ENCODE measurements around the gene HDAC4.

Gene HDAC4

GRCh38 chr2:239349453-239350135 is 51.2 kb downstream of the HDAC4 start:
- no peak for DNase-seq (ENCODE audit: low read depth)

DNA sequence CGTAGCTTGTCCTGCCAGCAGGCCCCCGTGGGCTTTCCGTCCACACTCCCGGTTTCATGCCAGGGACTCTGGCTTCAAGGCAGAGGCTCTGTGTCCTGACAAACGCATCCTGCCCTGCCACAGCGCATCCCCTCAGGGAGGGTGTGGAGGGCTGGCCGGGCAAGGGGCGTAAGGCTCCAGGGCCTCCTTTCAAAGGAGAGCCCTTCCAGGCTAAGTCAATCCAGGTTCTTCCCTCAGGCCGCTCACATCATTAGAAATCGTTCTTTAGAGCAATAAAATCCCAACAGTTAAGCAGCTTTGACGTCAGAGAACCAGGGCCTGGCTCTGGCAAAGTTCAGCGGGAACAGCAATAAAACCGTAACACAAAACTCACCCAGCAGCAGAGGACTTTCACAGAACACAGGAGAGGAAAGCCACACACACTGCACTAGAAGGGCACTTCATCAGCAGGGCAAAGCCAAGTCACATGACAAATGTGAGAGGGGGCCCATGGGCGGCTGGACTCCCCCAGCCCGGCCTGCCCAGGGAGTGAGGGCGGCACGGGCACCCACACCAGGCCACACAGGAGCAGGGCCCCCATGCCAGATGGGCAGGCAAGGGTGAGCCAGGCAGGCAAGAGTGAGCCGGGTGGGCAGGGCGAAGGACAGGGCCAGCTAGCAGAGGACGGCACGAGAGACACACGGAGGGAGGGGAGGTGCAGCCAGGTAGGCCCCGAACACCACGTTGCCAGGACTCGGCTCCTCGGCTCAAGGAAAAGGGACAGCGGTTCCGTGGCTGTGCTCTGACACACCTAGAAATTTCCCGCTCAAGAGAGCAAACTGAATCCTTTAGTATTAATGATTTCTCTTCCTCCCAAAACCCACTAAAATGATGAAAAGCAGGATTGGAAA is 52.0 kb downstream of the HDAC4 start:
- DNase-seq (ENCODE audit: low read depth), result no peak

DNA sequence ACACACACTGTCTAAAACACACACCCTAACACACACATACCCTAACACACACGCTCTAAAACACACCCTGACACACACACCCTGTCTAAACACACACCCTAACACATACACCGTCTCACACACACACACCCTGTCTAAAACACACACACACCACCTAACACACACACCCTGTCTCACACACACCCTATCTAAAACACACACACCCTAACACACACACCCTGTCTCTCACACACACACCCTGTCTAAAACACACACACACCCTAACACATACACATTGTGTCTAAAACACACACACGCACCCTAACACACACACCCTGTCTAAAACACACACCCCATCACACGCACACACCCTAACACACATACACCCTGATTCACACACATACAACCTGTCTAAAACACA is 54.1 kb downstream of the HDAC4 start:
- no peak for DNase-seq (ENCODE audit: low read depth)

DNA sequence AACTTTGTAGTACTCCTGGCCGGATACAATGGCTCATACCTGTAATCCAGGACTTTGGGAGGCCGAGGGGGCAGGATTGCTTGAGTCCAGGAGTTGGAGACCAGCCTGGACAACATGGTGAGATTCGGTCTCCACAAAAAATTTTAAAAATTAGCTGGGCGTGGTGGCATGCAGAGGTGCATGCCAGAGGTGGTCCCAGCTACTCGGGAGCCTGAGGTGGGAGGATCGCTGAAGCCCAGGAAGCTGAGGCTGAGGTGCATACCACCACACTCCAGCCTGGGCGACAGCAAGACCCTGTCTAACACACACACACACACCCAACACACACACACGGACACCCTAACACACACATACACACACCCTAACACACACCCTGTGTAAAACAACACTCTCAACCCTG is 55.6 kb downstream of the HDAC4 start:
- no peak for DNase-seq (ENCODE audit: low read depth)

DNA sequence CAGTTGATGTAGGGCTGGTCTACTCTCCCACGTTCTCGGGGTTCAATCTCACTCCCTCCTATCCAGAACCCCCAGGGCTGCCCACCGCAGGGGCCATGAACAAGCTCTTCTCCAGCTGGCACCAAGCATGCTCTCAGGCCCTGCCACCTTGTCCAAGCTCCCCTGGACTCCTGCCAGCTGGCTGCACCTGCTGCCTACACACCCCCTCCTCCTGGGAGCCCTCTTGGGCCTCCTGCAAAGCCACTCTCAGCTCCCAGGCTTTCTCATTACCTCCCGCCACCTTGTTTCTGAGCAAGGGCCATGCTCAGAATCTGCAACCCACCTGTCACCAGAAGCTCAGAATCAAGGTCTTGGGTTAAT is 56.0 kb downstream of the HDAC4 start:
- no peak for DNase-seq (ENCODE audit: low read depth)

GRCh38 chr2:239343946-239344856 is 56.6 kb downstream of the HDAC4 start:
- no peak for DNase-seq (ENCODE audit: low read depth)

GRCh38 chr2:239343460-239343859 is 57.4 kb downstream of the HDAC4 start:
- DNase-seq (ENCODE audit: low read depth), result no peak

DNA sequence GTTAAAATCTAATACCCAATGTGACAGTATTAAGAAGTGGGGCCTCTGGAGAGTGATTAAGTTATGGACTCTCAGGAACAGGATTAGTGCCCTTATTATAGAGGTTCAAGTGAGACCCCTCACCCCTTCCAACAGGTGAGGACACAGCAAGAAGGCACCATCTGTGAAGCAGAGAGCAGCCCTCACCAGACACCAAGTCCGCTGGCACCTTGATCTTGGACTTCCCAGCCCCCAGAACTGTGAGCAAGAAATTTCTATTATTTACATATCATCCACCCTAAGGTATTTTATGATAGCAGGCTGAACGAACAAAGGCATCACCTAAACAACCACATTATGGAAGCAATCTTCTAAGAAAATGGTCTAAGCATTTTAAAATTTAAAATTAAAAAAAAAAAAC is 59.0 kb downstream of the HDAC4 start:
- DNase-seq (ENCODE audit: low read depth), result no peak

GRCh38 chr2:239341146-239341732 is 59.6 kb downstream of the HDAC4 start:
- DNase-seq (ENCODE audit: low read depth), result no peak

DNA sequence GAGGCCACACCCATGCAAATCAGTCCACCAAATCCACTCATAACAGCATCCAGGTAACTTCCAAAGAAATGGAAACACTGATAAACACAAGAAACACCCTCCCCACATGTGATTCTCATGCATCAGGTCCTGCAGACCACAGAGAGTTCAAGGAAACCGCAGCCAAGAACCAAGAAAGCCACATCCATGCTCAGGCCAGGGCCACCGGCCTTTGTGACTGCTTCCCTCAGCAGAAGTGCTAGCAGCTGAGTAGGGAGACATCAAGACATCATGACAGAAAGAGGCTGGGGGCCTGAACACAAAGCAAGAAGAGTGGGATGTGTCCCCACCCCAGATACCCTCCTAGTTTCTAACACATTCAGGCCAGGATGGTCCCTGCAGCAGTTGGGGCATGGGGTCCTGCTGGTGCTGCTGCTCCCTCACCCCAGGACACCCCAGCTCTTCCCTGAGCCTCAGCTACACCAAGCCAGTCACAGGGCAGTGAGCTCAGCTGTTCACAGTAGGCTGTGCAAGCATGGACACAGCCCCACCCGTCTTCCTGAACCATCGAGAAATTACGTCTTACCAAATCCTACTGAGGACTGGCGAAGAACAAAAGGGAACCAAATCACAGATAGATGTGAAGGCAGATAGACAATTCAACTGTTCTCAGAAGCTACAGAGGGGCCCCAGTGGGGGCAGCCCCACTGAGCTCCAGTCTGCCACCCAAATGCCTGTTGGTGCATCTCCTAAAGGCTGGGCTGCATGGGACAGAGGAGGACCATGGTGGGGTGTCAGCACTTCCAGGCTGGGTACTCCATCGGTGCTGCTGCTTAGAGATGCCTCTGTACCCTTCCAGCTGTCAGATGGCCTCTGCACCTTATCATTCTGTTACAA is 60.9 kb downstream of the HDAC4 start:
- DNase-seq (ENCODE audit: low read depth), result no peak

DNA sequence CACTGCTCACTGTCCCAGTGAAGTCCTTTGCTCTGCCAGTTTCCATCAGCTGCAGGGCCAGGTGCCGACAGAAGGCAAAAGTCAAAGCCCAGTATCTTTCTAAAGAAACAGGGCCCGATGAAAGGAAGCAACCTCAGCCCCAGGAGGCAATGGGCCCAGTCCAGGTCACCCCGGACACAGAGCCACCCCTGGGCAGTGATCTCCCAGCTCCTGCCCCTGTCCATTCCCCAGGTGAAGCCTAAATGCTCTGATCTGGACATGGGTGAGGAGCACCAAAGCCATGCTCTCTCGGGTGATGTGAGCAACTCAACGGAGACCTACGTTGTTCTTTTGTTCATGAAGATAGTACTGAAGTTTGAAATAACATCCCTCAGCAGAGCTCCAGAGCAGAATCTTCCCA is 61.6 kb downstream of the HDAC4 start:
- DNase-seq (ENCODE audit: low read depth), result no peak

- DNase-seq (ENCODE audit: low read depth), result no peak
Observed at GRCh38 chr2:239337877-239338484, 62.8 kb downstream of the HDAC4 start.

DNA sequence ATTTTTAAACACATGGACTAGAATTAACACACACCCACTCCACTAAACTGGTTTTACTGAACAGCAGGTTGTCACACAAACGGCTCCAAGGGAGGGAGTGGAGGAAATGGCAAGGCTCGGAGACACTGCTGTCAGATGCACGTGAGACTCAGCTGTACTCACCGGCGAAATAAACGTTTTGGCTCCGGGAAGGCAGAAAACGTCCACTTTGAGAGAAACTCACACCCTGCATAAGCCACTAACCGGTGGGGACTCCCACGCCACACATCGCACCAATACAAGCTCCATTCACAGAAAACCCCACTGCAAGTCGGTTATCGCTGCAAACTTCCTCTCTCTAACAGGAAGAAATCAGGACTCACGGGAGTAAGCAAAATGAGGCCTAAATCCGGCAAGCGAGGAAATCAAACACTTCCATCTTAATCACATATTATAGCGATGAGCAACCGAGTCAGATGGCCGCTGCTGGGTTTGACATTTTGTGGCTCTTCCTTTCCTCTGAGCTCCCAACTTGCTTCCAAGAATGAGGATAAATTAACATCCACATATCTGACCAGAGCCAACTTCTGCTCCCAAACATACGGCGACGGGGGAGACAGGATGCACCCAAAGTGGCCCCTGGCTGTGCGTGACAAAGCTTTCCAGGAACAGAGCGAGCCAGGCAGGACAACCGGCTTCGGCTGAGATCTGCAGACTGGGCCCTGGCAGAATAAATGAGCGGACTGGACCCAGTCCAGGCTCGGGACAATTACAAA is 63.5 kb downstream of the HDAC4 start:
- DNase-seq (ENCODE audit: low read depth), result no peak

DNA sequence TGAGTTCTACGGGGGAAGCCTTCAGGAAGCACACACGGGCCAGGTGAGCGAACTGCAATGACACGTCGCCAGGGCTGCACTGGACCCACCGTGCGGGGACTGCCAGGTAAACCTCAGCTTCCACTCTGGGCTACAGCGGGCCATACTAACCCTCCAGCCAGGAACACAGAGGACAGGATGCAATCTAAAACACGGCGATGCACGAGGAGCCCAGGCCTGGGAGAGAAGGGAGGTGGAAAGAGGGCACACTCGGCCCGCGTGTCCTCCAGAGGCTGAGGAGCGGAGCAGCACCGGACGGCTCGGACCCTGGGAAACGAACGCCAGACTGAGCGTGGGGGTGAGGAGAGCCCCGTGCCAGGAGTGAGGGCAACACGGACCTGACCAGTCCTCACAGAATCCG is 69.3 kb downstream of the HDAC4 start:
- DNase-seq (ENCODE audit: low read depth), result no peak

DNA sequence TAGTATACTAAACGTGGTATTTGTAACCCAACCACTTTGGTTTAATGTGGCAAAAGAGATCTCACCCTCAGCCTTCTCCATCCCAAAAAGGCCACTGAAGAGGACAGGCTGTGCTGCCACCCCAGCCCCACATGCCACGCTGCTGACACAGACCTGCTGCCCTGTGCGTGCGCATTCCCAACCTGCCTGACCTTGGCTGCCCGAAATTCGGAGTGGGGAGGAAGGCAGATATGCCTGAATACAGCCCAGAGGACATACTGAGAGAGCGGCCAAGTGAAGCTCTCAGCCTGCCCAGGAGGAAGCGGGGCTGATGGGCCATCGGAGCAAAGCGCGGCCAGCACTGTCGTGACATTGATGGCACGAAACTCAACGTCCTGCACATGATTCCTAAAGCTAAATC is 70.0 kb downstream of the HDAC4 start:
- DNase-seq (ENCODE audit: low read depth), result no peak

DNA sequence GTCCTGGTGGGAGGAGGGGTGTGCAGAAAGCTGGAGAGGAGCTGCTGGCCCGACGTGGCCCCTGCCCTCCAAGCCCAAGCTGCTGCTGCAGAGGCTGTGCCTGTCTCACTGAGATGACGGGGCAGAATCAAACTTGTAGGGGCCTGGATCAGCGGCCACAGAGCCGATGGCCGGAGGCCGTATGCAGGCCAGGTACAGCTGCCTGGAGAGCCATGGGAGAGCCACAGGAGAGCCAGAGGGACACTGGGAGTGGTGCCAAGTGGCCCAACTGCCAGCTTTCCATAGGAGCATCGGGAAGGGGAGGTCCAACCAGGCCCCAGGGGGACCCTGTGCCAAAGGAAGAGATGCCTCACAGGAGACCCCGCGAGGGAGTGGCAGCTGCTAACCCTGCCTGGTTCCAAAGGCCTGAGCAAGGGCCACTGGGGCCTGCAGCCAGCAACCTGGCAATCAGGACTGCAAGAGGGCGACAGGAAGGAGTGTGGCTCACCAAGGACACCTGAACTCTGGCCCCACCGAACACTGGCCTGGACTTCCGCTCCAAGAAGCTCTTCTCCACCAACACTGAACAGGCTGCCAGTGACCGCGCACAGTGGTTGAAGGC is 70.7 kb downstream of the HDAC4 start:
- no peak for DNase-seq (ENCODE audit: low read depth)

DNA sequence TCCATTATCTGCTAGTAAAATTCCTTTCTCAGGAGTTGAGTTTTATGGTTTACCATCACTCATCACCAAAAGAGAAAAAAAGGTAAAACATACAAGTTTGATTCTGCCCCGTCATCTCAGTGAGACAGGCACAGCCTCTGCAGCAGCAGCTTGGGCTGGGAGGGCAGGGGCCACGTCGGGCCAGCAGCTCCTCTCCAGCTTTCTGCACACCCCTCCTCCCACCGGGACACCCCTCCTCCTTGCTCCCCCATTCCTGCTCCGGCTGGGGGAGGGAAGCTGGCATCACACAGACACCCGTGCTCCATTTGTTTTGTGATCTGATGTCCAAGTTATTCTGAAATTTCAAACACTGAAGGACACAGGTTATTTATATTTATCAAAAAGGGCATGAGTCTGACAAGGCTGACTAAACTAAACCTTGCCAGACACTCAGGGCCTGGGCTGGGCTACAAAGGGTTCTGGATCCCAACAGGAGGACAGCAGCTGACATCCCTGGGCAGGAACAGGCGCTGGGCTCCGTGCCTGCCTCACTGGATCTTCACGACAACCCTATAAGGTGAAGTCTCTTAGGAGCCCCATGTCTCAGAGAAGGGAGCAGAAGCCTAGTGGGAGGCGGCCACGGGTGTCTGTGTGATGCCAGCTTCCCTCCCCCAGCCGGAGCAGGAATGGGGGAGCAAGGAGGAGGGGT is 71.4 kb downstream of the HDAC4 start:
- DNase-seq (ENCODE audit: low read depth), result no peak

DNA sequence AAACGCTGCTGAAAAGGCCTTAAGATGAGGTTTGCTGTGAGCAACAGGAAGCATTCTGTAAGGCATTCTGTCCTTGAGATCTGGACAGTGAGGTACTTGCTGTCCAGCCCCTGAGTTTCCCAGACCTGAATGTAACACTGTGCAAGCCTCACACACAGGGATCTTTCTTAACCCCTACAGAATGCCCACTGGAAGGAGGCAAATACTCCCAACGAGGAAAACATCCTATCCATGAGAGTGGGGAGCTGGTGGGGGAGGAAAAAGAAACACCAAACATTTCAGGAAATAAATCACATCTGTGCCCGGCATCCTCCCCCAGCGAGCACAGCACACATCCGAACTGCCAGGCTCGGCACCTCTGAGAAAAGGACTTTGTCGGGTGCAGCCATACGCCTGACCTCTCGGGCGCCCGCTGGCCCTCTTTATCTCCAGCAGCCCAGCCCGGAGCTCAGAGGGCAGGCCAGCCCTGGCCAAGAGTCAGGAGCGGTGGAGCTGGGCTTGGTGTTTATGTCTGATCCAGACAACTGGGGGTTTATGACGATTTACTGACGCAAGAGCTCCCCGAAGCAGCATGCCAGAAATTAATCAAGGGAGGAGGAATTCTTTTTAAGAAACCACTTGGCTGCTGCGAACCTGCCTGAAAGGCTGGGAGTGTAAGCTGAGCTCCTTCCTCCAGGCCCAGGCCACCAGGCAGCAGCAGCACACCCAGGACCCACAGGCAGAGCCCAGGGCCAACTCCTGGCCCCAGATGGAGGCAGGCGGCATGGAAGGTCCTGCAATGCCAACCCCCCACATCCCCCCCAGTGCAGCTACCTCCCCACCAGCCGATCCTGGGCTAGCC is 72.2 kb downstream of the HDAC4 start:
- DNase-seq (ENCODE audit: low read depth), result no peak
